NCI-H2107 treated with DMSO at 0.1 percent for 48 hours (cell line): ENCODE data around the gene FBXL7.

ENCODE experiments used
- DNase-seq: peaks from one replicate; lab custom pipeline; 2025; ENCODE audit not compliant: unreplicated experiment; lab: John Stamatoyannopoulos, UW

Gene FBXL7

GRCh38 chr5:15499528-15500324 is at the start of gene FBXL7:
FBXL7 (plus strand) TSS chr5:15500180.
- no peak for DNase-seq

- no peak for DNase-seq
Observed at GRCh38 chr5:15450473-15450872, 49.5 kb upstream of the FBXL7 start.

GRCh38 chr5:15450949-15451348 is 49.0 kb upstream of the FBXL7 start:
- no peak for DNase-seq

GRCh38 chr5:15452030-15452429 is 48.0 kb upstream of the FBXL7 start:
- no peak for DNase-seq

- DNase-seq: no peak
Observed at GRCh38 chr5:15452781-15453180, 47.2 kb upstream of the FBXL7 start.

- no peak for DNase-seq
Observed at GRCh38 chr5:15459200-15459599, 40.8 kb upstream of the FBXL7 start.

- DNase-seq: no peak
Observed at GRCh38 chr5:15463231-15463980, 36.6 kb upstream of the FBXL7 start.

- no peak for DNase-seq
Observed at GRCh38 chr5:15472116-15472515, 27.9 kb upstream of the FBXL7 start.

GRCh38 chr5:15474143-15474719 is 25.7 kb upstream of the FBXL7 start:
- no peak for DNase-seq

- DNase-seq: no peak
Observed at GRCh38 chr5:15475367-15475766, 24.6 kb upstream of the FBXL7 start.

- DNase-seq: no peak
Observed at GRCh38 chr5:15476977-15477376, 23.0 kb upstream of the FBXL7 start.

GRCh38 chr5:15480436-15480835 is 19.5 kb upstream of the FBXL7 start:
- no peak for DNase-seq

- DNase-seq: no peak
Observed at GRCh38 chr5:15483351-15484097, 16.5 kb upstream of the FBXL7 start.

- no peak for DNase-seq
Observed at GRCh38 chr5:15487228-15487627, 12.8 kb upstream of the FBXL7 start.

GRCh38 chr5:15489571-15490235 is 10.3 kb upstream of the FBXL7 start:
- no peak for DNase-seq

GRCh38 chr5:15492545-15492944 is 7.4 kb upstream of the FBXL7 start:
- no peak for DNase-seq

- DNase-seq: no peak
Observed at GRCh38 chr5:15493501-15493900, 6.5 kb upstream of the FBXL7 start.

- no peak for DNase-seq
Observed at GRCh38 chr5:15495026-15495425, 5.0 kb upstream of the FBXL7 start.

- DNase-seq: no peak
Observed at GRCh38 chr5:15496886-15497285, 3.1 kb upstream of the FBXL7 start.

GRCh38 chr5:15500325-15501001 is 483 bp downstream of the FBXL7 start:
- no peak for DNase-seq
